VCaP (cell line): ENCODE results near the gene KCNT2.

ENCODE experiments used
- H3K27ac ChIP-seq: fragments of 450-650 bp; 2 replicates; pipeline ENCODE4 v1.5.1; 2017
- CTCF ChIP-seq: fragments of 450-650 bp; conservative IDR thresholded peaks from 2 replicates; pipeline ENCODE4 v1.5.1; 2017; ENCODE audit warnings: mild to moderate bottlenecking, moderate library complexity

KCNT2 gene

GRCh38 chr1:196466166-196466565 is 142.1 kb downstream of the KCNT2 start:
- no peak overlapping the region for H3K27ac ChIP-seq
- TF ChIP-seq CTCF, result no peak

GRCh38 chr1:196464480-196464941 is 143.7 kb downstream of the KCNT2 start:
- TF ChIP-seq CTCF, result no peak
- H3K27ac ChIP-seq, result no peak overlapping the region

GRCh38 chr1:196462086-196462485 is 146.2 kb downstream of the KCNT2 start:
- H3K27ac ChIP-seq, result no peak overlapping the region
- TF ChIP-seq CTCF, result no peak

GRCh38 chr1:196461521-196461920 is 146.7 kb downstream of the KCNT2 start:
- no peak for TF ChIP-seq CTCF
- no peak overlapping the region for H3K27ac ChIP-seq

GRCh38 chr1:196459383-196459782 is 148.9 kb downstream of the KCNT2 start:
- no peak for TF ChIP-seq CTCF

GRCh38 chr1:196454792-196455191 is 153.4 kb downstream of the KCNT2 start:
- no peak for TF ChIP-seq CTCF
- no peak overlapping the region for H3K27ac ChIP-seq

More at GRCh38 chr1:196459383-196459782, 148.9 kb downstream of the KCNT2 start:
- no peak overlapping the region for H3K27ac ChIP-seq

GRCh38 chr1:196451103-196451502 is 157.1 kb downstream of the KCNT2 start:
- no peak for TF ChIP-seq CTCF
- no peak overlapping the region for H3K27ac ChIP-seq
